ENCODE data around the gene TCAP.

Gene TCAP

DNA sequence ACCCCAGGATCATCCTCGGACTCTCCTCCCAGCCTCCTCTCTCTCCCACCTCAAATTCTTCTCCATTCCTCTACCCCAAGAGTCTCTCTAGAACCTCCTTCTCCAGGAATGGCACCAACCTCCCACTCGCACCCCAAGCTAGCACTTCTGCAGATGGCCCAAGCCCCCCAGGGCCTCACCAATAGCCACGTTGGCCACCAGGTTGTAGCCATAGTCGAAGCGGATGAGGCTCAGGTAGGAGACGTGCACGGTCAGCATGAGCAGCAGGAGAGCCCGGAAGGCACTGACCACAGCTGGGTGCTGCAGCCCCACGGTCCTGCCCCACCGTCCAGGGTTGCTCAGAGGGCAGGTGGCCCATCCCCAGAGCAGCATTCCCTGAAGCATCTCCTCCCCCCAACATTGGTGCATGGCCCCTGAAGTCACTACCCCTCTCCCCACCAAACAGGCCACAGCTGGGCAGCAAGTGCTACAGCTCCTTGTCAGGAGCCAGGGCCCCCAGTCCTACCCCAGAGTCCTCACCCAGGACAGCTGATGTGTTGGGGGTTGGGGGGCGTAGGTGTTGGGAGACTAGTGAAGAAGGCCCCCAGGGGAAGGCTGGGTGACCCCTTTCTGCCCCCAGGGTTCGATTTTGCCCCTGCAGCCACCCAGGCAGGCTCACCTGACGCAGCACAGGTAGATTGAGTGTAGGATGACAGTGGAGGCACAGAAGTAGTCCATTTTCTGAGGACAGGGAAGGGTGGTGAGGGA is 8.4 kb downstream of the TCAP start:
- H3K9me3 ChIP-seq (ENCODE audit: control insufficient read depth in 2 of 2, low read length in 2 of 2) = no peaks in the 10 kb centered on the region
- H3K27ac ChIP-seq (ENCODE audit: low read depth in 2 of 2, low read length in 2 of 2) = peak overlapping the region in 1 of 2 donors; percentile 90
- H3K4me3 ChIP-seq (ENCODE audit: low read length in 2 of 2) = no peak overlapping the region
- no peak overlapping the region for H3K9ac ChIP-seq (ENCODE audit: low read depth in 1 of 2, low read length in 2 of 2)
- H3K4me1 ChIP-seq (ENCODE audit: control insufficient read depth in 2 of 2, insufficient read depth in 2 of 2, low read length in 2 of 2) = peaks cover 49 to 50% of the 10 kb centered on the region in 2 donors
- peaks cover 7 to 8% of the 10 kb centered on the region in 2 donors for H3K27me3 ChIP-seq (ENCODE audit: control insufficient read depth in 2 of 2, insufficient read depth in 2 of 2, low read length in 2 of 2)
- H3K36me3 ChIP-seq (ENCODE audit: control insufficient read depth in 2 of 2, insufficient read depth in 2 of 2, low read length in 2 of 2) = peaks cover 0 to 4% of the 10 kb centered on the region in 2 donors

DNA sequence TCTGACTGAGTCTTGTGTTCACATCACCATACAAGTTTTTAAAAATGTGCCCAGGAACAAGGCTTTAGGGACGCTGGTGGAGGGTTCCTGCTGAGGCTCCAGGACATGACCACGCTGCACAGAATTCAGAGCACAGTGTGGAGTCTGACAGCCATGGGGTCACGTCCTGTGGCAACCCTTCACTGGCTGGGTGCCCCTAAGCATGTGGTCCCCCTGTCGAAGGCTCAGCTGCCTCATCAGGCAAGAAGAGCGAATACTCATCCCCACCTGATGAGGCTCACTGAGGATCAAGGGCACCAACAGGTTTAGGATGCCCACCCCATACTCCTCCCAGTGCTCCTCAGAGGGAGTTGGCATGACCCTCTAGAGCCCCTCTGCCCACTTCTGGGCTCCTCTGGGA is 9.0 kb downstream of the TCAP start:
- Histone ChIP-seq H3K4me3 (ENCODE audit: low read length in 2 of 2) (no peak overlapping the region), H3K27ac (ENCODE audit: low read depth in 2 of 2, low read length in 2 of 2) (peak overlapping the region; percentile 68 to 90), H3K36me3 (ENCODE audit: control insufficient read depth in 2 of 2, insufficient read depth in 2 of 2, low read length in 2 of 2) (peaks cover 0 to 4% of the 10 kb centered on the region in 2 donors), H3K9ac (ENCODE audit: low read depth in 1 of 2, low read length in 2 of 2) (peak overlapping the region; percentile 8 to 26), H3K4me1 (ENCODE audit: control insufficient read depth in 2 of 2, insufficient read depth in 2 of 2, low read length in 2 of 2) (peaks cover 53% of the 10 kb centered on the region in 2 donors), H3K9me3 (ENCODE audit: control insufficient read depth in 2 of 2, low read length in 2 of 2) (no peaks in the 10 kb centered on the region), H3K27me3 (ENCODE audit: control insufficient read depth in 2 of 2, insufficient read depth in 2 of 2, low read length in 2 of 2) (peaks cover 4 to 8% of the 10 kb centered on the region in 2 donors)

DNA sequence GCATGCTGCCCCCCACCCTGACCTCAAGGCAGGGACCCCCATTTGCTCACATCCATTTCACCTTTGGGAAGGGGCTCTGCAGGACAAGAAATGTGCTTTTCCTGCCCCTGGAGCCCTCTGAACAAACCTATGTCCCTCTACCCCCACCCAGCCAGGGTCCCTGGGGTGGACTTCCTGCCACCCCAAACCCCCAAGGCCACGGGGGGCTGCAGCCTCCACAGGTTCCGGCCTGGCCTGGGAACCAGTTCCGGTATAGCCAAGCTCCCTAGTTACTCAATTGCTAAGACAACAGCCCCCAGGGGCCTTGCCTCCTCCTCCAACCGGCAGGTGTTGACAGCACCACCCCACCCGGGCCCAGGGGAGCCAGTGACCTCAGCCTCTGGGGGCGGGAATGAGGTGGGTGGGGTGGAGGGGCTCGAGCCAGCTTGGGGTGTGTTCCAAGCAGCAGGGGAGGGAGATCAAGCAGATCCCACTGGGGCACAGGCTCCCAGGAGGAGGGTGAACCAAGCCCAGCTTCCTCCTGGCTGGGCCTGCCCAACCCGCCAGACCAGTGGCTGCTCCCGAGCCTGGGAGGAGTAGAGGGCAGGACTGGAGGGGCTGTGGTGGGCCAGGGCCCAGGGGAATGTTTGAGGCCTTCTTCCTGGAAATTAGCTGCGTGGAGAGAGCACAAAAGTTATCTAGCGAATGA is 9.7 kb downstream of the TCAP start:
- no peaks in the 10 kb centered on the region for H3K9me3 ChIP-seq (ENCODE audit: control insufficient read depth in 2 of 2, low read length in 2 of 2)
- no peak overlapping the region for H3K4me3 ChIP-seq (ENCODE audit: low read length in 2 of 2)
- peaks cover 2 to 8% of the 10 kb centered on the region in 2 donors for H3K27me3 ChIP-seq (ENCODE audit: control insufficient read depth in 2 of 2, insufficient read depth in 2 of 2, low read length in 2 of 2)
- peak overlapping the region; percentile 32 to 70 for H3K9ac ChIP-seq (ENCODE audit: low read depth in 1 of 2, low read length in 2 of 2)
- peaks cover 60% of the 10 kb centered on the region in 2 donors for H3K4me1 ChIP-seq (ENCODE audit: control insufficient read depth in 2 of 2, insufficient read depth in 2 of 2, low read length in 2 of 2)
- H3K36me3 ChIP-seq (ENCODE audit: control insufficient read depth in 2 of 2, insufficient read depth in 2 of 2, low read length in 2 of 2) = peaks cover 0 to 4% of the 10 kb centered on the region in 2 donors
- peak overlapping the region; percentile 68 to 90 for H3K27ac ChIP-seq (ENCODE audit: low read depth in 2 of 2, low read length in 2 of 2)

DNA sequence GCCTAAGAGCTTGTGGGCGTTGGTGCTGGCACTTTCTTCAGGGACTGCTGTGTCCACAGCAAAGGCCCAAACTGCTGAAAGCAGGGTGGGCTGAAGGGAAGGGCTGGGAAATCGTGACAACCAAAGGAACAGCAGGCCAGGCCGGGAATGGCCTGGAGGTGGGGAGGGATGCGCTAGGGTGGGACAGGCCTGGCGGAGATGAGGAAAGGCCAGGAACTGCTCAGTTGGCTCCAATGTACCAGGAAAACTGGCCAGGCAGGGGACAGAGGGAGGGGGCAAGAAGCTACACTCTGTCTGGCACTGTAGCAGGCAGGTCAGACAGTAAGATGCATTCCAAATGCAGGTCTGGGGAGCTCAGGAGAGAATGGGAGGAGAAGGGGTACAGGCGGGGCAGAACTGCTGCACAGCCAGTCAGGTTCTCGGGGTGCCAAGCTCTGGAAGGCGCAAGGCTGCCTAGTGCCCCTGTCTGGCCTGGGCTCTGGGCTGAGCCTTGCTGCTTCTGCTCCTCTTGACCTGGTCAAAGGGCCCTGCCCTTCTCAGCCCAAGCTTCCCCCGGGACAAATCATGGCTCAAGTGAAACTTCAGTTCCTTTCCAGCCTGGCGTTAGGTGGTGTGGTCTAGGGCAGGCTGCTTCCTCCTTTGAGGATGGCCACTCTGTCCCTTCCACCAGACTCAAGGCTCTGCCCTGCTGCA is 10.4 kb downstream of the TCAP start:
- peak overlapping the region; percentile 68 to 90 for H3K27ac ChIP-seq (ENCODE audit: low read depth in 2 of 2, low read length in 2 of 2)
- no peak overlapping the region for H3K4me3 ChIP-seq (ENCODE audit: low read length in 2 of 2)
- peaks cover 0 to 3% of the 10 kb centered on the region in 2 donors for H3K27me3 ChIP-seq (ENCODE audit: control insufficient read depth in 2 of 2, insufficient read depth in 2 of 2, low read length in 2 of 2)
- H3K9me3 ChIP-seq (ENCODE audit: control insufficient read depth in 2 of 2, low read length in 2 of 2) = no peaks in the 10 kb centered on the region
- peaks cover 0 to 6% of the 10 kb centered on the region in 2 donors for H3K36me3 ChIP-seq (ENCODE audit: control insufficient read depth in 2 of 2, insufficient read depth in 2 of 2, low read length in 2 of 2)
- H3K9ac ChIP-seq (ENCODE audit: low read depth in 1 of 2, low read length in 2 of 2) = peak overlapping the region; percentile 32 to 70
- H3K4me1 ChIP-seq (ENCODE audit: control insufficient read depth in 2 of 2, insufficient read depth in 2 of 2, low read length in 2 of 2) = peaks cover 62 to 66% of the 10 kb centered on the region in 2 donors

DNA sequence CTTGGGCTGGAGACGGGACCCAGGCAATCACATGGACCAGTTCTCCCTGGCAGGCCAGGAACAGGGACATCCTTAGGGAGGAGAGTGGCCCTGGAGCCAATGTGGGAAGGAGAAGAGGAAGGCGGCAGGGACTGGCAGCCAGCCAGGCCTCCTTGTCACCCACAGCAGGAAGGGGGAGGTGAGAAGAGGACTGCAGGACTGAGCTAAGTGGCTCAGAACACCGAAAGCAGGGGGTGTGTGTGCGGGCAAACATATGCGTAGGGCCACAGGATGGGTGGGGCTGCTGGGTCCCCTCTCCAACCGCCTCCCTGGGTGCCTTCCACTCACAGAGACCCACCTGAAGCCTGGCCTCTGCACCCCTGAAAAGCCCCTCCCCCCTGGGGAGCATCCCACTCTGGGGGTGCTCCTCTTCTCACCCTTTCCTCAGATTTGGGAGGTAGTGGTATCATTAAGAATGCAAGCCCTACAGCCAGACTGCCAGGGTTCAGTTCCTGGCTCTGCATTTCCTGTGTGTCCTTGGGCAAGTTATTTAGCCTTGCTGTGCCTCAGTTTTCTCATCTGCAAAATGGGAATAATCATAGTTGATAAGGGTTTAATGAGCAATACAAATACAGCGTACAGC is 11.2 kb downstream of the TCAP start:
- peaks cover 0 to 10% of the 10 kb centered on the region in 2 donors for H3K36me3 ChIP-seq (ENCODE audit: control insufficient read depth in 2 of 2, insufficient read depth in 2 of 2, low read length in 2 of 2)
- H3K27me3 ChIP-seq (ENCODE audit: control insufficient read depth in 2 of 2, insufficient read depth in 2 of 2, low read length in 2 of 2) = no peaks in the 10 kb centered on the region
- H3K9ac ChIP-seq (ENCODE audit: low read depth in 1 of 2, low read length in 2 of 2) = peak overlapping the region; percentile 9 to 63
- peak overlapping the region; percentile 68 to 90 for H3K27ac ChIP-seq (ENCODE audit: low read depth in 2 of 2, low read length in 2 of 2)
- no peaks in the 10 kb centered on the region for H3K9me3 ChIP-seq (ENCODE audit: control insufficient read depth in 2 of 2, low read length in 2 of 2)
- H3K4me3 ChIP-seq (ENCODE audit: low read length in 2 of 2) = no peak overlapping the region
- H3K4me1 ChIP-seq (ENCODE audit: control insufficient read depth in 2 of 2, insufficient read depth in 2 of 2, low read length in 2 of 2) = peaks cover 60 to 66% of the 10 kb centered on the region in 2 donors

DNA sequence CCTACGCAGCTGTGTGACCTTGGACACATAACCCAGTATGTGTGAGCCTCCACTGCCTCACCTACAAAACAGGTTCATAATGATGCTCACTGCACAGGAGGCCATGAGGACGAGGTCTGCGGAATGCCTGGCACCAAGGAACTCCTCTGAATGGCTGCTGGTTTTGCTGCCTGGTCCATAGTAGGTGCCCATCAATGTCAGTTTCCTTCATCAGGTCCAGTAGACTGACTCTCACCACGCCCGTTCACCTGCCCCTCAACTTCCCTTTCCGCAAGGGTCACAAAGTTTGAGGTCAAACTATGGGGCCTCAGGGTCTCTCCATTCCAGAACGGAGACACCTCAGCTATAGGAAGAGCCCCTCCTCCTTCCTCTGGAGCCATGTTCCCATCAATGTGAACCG is 11.9 kb downstream of the TCAP start:
- no peak overlapping the region for H3K4me3 ChIP-seq (ENCODE audit: low read length in 2 of 2)

DNA sequence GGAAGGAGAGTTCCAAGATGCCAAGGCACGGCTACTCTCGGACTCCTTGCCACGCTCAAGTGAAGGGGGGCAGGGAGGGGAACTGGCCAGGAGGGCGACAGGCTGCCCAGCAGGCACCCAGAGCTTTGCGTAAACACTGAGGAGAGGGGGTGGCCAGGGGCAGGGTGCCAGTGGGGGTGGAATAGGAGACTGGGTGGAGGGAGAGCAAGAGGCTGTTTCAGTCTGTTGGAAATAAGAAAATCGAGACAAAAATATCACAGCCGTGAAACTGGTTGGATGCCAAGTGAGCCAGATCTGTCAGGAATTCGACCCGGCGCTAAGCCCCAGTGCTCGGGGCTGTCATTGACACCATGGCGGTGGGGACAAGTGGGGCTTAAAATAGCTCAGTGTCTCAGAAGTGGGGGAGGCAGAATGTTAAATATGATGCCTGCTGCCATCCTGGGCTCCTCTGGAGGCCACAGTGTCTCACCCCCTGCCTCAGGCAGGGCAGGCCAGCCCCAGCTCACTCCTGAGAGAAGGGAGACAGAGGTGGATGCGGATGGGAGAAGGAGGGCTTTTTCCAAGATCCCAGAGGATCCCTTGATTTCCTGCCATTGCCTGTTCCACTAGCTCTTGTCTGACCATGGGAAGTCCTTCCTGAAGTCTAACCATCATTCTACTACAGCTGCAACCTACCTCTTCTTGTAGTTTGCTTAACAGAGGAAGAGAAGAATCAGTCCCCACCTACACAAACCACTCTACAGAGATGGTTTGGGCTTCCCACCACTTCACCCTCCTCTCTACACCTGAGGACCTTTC is 12.6 kb downstream of the TCAP start:
- no peaks in the 10 kb centered on the region for H3K27me3 ChIP-seq (ENCODE audit: control insufficient read depth in 2 of 2, insufficient read depth in 2 of 2, low read length in 2 of 2)
- H3K36me3 ChIP-seq (ENCODE audit: control insufficient read depth in 2 of 2, insufficient read depth in 2 of 2, low read length in 2 of 2) = peaks cover 0 to 10% of the 10 kb centered on the region in 2 donors
- H3K27ac ChIP-seq (ENCODE audit: low read depth in 2 of 2, low read length in 2 of 2) = peak overlapping the region; percentile 82 to 90
- H3K4me3 ChIP-seq (ENCODE audit: low read length in 2 of 2) = no peak overlapping the region
- peaks cover 47 to 55% of the 10 kb centered on the region in 2 donors for H3K4me1 ChIP-seq (ENCODE audit: control insufficient read depth in 2 of 2, insufficient read depth in 2 of 2, low read length in 2 of 2)
- peak overlapping the region; percentile 48 to 54 for H3K9ac ChIP-seq (ENCODE audit: low read depth in 1 of 2, low read length in 2 of 2)
- H3K9me3 ChIP-seq (ENCODE audit: control insufficient read depth in 2 of 2, low read length in 2 of 2) = no peaks in the 10 kb centered on the region

More for the DNA sequence above, 11.9 kb downstream of the TCAP start:
- peak overlapping the region in 1 of 2 donors; percentile 90 for H3K27ac ChIP-seq (ENCODE audit: low read depth in 2 of 2, low read length in 2 of 2)
- H3K4me1 ChIP-seq (ENCODE audit: control insufficient read depth in 2 of 2, insufficient read depth in 2 of 2, low read length in 2 of 2) = peaks cover 53 to 58% of the 10 kb centered on the region in 2 donors
- H3K9me3 ChIP-seq (ENCODE audit: control insufficient read depth in 2 of 2, low read length in 2 of 2) = no peaks in the 10 kb centered on the region
- peaks cover 0 to 10% of the 10 kb centered on the region in 2 donors for H3K36me3 ChIP-seq (ENCODE audit: control insufficient read depth in 2 of 2, insufficient read depth in 2 of 2, low read length in 2 of 2)
- H3K27me3 ChIP-seq (ENCODE audit: control insufficient read depth in 2 of 2, insufficient read depth in 2 of 2, low read length in 2 of 2) = no peaks in the 10 kb centered on the region
- H3K9ac ChIP-seq (ENCODE audit: low read depth in 1 of 2, low read length in 2 of 2) = no peak overlapping the region

DNA sequence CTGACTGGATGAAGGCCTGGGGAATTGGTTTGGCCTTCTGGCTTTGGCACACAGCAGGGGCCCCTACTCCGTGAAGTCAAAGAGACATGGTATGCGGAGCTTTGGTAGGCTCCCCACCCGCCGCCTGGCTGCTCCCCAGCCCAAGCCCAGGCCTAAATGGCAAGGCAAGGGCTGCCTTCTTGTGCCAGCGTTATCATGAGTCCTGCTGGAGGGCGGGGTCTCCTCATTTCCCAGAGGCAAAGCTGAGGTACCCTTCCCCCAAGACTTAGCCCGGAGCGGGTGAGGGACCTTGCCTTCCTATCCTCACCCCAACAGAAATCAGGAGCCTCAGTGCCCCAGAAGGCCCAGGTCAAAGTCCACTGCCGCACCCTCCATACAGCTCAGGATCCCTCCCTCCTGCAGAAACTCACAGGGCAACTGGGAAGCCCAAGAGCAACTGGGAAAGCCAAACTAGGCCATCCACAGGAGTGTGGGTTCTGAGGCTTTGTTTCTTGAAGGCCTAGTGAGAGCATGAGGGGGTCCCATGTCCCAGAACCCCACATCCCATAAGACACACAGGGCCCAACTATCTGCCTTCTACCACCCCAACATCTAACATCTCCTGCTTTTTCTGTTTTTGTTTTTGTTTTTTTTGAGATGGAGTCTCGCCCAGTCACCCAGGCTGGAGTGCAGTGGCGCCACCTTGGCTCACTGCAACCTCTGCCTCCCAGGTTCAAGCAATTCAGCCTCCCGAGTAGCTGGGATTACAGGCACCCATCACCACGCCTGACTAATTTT is 13.4 kb downstream of the TCAP start:
- Histone ChIP-seq H3K27ac (ENCODE audit: low read depth in 2 of 2, low read length in 2 of 2) (peak overlapping the region; percentile 82 to 90), H3K4me3 (ENCODE audit: low read length in 2 of 2) (peak overlapping the region in 1 of 2 donors; percentile 12)

More for the DNA sequence above, 13.4 kb downstream of the TCAP start:
- Histone ChIP-seq H3K36me3 (ENCODE audit: control insufficient read depth in 2 of 2, insufficient read depth in 2 of 2, low read length in 2 of 2) (peaks cover 2 to 13% of the 10 kb centered on the region in 2 donors), H3K9ac (ENCODE audit: low read depth in 1 of 2, low read length in 2 of 2) (peak overlapping the region; percentile 48 to 54), H3K4me1 (ENCODE audit: control insufficient read depth in 2 of 2, insufficient read depth in 2 of 2, low read length in 2 of 2) (peaks cover 47 to 55% of the 10 kb centered on the region in 2 donors), H3K9me3 (ENCODE audit: control insufficient read depth in 2 of 2, low read length in 2 of 2) (no peaks in the 10 kb centered on the region), H3K27me3 (ENCODE audit: control insufficient read depth in 2 of 2, insufficient read depth in 2 of 2, low read length in 2 of 2) (no peaks in the 10 kb centered on the region)
